NOMO-1 treated with DMSO at 0.1 percent for 48 hours (cell line): Measurements from ENCODE around the gene IQCN.

Experiments
- DNase-seq: peaks from one replicate; lab custom pipeline; 2025; ENCODE audit not compliant: unreplicated experiment; lab: John Stamatoyannopoulos, UW

The IQCN gene

GRCh38 chr19:18266771-18267686, 7.2 kb downstream of the IQCN start:
- no peak for DNase-seq

- no peak for DNase-seq
Measured at GRCh38 chr19:18265582-18265981, 8.7 kb downstream of the IQCN start.

GRCh38 chr19:18264971-18265540, 9.2 kb downstream of the IQCN start:
- no peak for DNase-seq

- no peak for DNase-seq
Measured at GRCh38 chr19:18264137-18264854, 10.0 kb downstream of the IQCN start.

GRCh38 chr19:18263324-18264136, 10.7 kb downstream of the IQCN start:
- no peak for DNase-seq

- DNase-seq = no peak
Measured at GRCh38 chr19:18262917-18263316, 11.3 kb downstream of the IQCN start.

- no peak for DNase-seq
Measured at GRCh38 chr19:18262144-18262543, 12.1 kb downstream of the IQCN start.

- no peak for DNase-seq
Measured at GRCh38 chr19:18261474-18261873, 12.8 kb downstream of the IQCN start.

DNA sequence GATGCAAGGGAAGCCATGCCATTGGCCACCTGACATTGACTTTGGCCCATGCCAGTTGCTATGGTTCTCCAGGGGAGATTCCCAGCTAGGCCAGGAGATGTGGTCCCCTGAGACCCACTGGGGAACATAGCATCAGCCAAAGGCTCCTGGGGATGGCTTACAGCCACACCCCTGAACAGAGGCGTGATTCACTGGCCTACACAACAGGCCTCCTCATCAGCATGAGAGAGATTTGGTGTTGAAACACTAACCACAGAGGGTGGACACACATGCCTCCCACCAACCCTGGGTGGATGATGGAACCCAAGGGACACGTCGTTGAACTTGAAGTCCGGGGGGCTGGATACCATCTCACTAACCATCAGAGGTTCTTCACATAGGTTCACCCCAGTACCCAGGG, 14.4 kb downstream of the IQCN start:
- DNase-seq = no peak

DNA sequence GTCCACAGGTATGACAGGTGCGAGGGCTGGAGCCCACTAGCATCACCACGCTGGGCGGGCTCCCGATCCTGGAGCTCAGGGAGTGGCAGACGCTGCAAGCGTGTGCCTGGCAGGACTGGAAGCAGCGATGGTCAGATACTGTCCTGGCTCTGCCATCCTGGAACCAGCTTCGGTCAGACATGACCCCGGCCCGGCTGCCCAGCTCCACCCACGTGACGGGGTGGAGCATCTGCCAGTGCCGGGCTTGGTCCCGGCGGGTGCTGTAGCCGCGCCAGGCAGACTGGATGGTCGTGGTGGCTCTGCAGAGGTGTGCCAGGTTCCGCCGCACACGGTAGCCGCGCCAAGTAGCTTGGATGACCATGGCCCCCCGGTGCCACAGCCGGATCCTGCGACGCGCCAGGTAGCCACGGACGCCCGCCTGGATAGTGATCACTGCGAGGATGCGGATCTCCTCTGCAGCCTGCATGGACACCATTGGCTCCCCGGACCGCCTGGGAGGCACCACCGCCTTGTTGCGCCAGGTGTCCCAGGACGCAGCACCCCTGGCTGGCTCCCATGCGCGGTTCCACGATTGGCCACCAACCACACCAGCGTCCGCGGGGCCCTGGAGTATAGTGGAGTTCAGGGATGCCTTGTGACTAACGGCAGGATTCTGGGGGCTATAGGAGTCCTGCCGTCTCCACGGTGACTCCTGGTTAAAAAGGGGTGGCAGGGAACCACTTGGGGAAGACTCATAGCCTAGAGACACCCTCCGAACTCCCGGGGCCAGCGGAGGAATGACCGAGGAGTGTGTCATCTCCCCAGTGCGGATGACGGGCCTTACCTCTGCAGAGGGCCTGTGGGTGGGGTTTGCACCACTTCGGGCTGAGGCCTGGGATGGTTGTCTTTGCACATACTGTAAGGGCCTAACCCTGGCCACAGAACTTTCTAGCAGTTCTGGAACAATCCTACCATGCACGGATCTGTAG, 16.5 kb downstream of the IQCN start:
- no peak for DNase-seq

GRCh38 chr19:18254546-18255503, 19.4 kb downstream of the IQCN start:
- no peak for DNase-seq

DNA sequence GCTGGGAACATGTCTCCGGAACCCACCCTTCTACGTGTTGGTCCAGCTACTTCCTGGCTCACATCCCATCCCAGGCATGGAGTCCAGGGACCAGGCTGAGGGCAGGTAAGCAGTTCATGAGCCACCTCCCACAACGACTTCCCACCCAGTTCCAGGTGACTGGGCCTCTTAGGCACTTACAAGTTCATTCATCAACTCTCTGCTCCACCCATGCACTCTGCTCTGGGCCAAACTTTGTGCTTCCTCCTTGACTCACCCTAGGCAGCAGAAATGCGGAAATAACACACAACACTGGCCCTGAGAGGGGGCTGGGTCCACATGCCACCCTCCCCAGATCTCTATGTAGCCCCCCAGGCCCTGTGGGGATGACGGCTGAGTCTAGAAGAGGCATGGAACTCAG, 20.5 kb downstream of the IQCN start:
- DNase-seq = peak; percentile 22

DNA sequence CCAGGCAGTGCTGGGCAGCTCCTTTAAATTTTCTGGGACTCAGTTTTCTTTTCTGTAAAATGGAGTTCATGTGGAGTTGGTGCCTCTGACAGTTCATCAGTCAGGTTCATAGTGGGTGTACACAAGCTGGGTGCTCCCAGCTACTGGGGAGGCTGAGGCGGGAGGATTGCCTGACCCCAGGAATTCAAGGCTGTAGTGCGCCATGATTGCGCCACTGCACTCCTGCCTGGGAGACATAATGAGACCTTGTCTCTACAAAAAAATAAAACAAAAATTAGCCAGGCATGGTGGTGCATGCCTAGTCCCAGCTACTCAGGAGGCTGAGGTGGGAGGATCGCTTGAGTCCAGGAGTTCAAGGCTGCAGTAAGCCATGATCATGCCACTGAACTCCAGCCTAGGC, 21.1 kb downstream of the IQCN start:
- no peak for DNase-seq

GRCh38 chr19:18252370-18252717, 21.9 kb downstream of the IQCN start:
- no peak for DNase-seq

DNA sequence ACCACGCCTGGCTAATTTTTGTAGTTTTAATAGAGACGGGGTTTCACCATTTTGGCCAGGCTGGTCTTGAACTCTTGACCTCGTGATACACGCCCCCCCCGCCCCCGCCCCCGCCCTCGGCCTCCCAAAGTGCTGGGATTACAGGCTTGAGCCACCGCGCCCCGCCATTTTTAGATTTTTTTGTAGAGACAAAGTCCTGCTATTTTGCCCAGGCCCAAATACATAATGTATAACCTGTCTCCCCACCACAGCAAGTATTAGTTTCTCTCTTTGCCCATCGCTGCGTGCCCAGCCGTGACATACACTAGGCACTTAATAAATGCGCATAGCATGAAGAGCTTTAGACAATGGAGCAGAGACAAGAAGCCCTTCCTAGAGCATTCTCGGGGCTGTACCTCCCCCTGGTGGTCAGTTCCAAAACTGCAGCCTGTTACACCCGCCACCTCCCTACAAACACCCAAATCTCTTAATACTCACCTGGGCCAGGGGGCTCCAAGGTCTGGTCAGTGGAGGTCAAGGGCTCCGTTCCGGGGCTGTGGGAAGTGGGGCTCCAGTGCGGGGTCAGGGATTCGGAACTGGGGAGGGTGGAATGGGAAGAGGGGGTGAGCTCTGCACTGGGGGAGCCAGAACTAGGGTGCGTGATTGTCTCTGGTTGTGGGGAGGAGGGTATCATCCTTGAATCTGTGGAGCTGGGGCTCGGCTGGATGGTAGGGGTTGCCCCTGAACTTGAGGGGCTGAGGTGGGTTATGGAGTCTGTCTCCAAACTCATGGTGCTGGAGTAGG, 22.5 kb downstream of the IQCN start:
- peak; percentile 55 for DNase-seq

DNA sequence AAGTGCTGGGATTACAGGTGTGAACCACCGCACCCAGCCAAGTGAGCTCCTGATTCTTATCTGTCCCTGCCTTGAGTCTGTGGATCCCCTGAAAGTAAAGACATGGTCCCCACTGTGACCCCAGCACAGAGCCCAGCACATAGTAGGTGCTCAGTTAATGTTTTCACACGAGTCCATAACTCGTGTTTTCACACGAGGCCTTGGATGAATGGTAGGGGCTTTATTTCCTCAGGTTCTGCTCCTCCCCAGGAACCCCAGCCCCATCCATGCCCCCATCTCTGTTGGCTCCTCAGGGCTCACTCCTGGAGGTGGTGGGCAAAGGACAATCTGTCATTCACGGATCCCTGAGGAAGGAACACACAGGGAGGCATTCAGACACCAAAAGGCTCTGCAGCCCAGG, 24.4 kb downstream of the IQCN start:
- no peak for DNase-seq

- DNase-seq = no peak
Measured at GRCh38 chr19:18245297-18245696, 29.0 kb downstream of the IQCN start.

GRCh38 chr19:18239303-18239702, 34.9 kb downstream of the IQCN start:
- no peak for DNase-seq
